ENCODE measurements around the gene HIVEP3.

Gene HIVEP3

DNA sequence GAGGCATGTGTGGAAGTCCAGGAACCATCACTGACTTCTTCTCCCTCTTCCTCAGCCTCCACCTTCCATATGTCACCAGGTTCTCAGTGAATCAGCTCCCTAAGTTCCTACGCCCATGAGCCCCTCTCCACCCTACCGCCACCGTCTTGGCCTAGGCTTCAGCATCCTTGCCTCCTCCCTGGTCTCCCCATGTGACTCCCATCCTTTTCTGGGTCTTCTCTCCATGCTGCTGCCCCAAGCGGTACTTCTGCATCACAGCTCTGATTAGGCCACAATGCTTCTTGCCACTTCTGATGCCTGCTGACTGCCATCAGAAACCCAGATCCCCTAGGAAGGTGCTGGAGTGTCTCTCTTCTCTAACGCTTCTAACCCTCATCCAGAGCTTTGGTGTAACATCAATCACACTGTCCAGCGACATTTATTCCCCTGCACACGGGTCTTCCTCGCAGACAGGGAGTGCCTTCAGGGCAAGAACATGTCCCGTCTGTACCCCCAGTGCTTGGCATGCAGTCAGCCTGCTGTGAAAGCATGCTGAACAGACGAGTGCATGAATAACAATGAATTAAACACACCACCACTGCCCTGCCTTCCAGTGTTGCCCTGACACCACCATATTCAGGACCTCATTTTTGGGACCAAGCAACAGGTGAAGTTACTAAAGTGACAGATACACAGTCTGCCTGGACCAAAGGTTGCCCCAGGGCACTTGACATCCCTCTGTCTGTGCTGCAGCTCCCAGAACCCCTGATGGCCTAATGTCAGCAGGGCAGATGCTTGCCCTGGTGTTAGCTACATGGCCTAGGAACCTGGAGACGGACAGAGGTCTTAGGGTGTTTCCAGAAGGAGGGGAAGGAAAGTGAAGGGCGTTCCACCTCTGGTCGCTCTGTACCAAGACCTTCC is 275.6 kb downstream of the HIVEP3 start:
- FAIRE-seq, result no peak

DNA sequence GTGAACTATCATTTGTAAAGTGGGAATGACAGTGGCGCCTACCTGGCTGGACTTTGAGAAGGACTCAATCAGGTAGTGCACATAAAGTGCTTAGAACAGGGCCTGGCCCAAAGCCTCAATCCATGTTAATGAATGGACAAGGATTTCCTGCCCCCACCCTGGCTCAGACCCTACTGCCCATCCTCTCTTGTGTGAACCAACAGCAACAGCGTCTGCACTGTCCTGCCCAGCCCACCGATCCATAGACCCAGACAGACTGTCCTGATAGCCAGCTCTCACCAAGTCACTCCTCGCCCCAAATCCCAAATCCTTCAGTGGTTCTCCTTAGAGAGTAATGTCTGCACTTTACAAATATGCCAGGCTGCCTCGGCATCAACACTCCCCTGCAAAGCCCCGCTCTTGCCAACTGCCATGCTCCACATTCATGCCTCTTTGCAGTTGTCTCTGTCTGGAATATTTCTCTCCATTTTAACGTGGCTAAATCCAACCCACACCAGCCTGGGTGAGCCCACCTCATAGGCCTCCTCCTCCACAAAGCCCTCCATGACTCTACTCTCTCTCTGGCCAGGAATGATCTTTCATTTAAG is 276.7 kb downstream of the HIVEP3 start:
- no peak for FAIRE-seq

DNA sequence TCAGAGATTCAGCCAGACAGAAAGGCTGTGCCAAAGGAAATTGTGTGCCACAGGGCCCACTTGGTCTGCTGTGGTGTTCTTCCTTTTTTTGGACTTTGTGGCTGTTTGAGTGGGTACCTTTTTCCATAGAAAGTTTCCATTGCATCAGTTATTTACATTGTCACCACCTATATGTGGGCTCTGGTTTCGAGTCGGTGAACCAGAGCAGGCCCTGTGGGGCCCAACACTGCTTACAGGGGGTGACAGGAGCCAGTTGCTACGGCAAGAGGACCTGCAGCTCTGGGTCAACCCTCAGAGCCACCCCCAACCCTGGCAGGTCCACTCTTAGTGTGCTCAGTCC is 277.3 kb downstream of the HIVEP3 start:
- FAIRE-seq, result no peak

DNA sequence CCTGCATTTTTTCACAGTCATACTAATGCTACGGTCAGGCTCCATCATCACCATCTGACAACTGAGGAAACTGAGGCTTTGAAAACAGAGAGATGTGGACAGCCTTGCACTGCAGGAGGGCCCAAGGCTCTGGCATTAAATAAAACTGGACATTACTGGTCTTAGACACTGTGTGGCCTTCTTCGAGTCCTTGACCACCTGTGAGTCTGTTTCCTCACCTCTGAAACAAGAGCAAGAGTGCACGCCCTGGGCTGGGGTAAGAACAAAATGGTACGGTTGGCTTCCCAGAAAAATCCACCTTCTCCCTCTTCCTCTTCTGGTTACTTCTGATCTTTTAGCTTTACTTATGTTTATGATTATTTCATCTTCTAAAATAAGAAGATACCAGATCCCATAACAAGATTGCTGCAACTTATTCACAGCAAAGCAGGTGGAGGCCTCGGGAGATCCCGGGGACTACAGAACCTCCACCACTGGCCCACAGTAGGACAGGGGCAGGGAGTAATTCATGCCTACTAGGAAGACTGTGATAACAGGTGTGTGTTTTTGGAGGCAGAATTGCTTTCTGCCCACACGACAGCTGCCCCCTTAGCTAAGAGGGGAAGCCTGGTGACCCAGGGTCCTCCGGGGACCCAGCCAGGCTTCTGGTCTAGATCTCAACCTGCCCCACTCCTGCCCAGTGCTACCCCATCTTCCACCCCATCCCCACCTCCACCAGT is 277.8 kb downstream of the HIVEP3 start:
- FAIRE-seq, result no peak

DNA sequence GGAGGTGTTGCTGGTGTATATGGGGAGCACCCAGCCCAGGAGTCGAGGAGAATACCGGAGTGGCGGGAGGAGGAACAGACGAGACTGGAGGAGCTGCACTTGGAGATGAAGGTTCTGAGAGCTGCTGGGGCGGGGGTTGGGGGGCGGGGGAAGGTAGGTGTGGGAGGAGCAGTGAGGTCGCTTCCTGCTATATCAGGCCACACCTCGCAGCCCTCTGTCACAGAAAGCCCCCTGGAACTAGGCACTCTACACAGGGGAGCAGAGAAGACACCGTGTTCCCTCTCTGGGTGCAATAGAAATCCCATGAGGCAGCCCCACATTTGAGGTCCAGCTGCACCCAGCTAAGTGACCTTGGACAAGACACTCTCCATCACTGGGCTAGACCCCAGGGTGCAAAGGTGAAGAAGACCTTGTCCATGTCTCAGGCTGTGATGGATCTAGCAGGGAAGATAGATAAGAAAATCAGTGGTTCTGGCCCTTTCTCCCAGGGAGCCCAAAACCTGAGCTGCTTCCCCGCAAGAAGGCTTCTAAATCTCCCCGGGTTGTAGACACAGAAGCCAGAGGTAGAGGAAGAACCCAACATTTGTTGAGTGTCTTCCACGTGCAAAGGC is 278.5 kb downstream of the HIVEP3 start:
- no peak for FAIRE-seq

DNA sequence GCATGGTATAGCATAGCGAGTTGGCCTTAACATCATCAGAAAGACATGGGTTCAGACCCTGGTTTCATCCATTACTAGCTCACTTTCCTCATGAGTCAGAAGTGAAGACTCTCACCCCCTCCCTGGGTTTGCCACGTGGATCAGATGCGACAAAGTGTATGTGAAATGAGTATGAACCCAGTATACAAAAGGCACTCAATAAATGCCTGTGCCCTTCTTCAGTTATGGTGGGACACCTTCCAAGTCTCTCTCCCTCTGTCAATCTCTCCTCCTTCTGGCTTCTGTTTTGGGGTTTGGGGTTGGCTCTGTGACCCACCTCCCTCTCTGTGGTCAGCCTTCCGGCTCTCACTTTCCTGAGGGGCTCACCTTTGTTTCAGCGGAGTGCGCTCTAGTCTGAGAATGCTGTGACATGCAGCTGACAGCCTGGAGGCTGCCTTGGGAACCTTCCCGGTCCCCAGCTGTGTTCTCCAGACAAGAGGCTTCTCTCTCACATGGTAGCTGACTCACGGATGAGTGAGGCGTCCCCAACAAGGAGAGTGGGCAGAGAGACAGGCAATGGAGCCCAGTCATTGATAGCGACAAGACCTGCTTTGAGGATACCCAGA is 279.3 kb downstream of the HIVEP3 start:
- no peak for FAIRE-seq

DNA sequence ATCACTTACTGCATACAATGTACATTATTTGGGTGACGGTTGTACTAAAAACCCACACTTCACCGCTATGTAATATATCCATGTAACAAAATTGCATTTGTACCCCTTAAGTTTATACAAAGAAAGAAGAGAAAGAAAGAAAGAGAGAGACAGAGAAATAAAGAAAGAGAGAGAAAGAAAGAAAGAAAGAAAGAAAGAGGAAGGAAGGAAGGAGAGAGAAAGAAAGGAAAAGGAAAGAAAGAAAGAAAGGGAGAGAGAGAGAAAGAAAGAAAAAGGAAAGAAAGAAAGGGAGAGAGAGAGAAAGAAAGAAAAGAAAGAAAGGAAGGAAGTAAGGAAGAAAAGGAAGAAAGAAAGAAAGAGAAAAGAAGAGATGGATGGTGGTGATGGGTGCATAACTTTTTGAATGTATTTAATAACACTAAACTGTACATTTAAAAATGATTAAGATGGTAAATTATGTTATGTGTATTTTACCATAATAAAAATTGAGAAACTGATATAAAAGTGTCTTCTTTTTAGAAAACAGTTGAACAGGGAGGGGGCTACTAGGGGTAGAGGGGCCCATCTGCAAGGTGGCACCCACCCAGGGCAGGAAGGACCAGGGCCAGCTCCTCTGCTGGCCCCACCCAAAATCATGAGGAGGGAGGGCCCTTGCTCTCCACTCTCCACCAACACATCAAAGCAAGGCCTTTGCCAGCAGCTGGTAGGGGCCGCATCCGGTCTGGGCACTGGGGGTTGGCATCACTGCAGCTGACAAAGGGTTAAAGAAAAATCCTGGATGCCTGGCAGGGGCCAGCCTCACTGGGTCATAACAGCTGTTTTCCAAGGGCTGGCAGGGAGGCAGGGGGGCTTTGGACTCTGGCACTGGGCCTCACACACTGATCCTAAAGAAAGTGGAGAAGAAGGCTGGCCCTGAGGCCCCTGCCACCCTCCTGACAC is 280.4 kb downstream of the HIVEP3 start:
- no peak for FAIRE-seq

DNA sequence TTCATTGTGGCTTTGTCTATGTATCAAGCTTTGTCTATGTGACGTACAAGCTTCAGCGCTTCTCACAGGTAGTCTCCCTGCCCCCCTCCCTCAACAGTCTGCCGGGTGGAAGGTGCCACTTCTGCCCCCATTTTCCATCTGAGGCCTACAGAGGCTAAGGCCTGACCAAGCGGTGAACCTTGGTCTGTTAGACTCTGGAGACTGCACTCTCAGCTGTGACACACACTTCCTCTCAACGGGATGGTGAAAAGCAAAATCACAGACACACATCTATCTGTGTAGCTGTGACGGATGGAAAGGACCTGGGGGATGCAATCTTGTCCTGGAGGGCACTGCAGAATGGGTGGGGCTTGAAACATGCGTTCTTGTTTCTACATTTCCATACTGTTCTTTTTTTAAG is 281.4 kb downstream of the HIVEP3 start:
- no peak for FAIRE-seq

DNA sequence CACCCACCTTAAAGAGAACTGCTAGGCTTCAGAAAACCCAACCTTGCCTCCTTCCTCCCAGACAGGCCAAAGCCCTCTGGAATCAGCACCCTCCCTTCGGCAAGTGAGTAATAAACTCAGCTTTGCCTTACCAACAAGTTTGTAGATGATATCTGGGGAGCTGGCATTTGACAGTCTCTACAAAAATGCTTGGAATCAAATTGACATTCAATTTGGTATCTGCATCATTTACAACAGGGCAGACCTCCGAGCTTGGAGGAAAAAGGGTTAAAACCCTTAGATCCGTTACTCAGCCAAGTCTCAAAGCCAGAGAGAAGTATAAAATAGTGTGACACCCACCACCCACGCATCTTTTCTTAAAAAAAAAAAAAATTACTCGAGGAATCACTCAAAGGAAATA is 285.0 kb downstream of the HIVEP3 start:
- FAIRE-seq, result no peak

DNA sequence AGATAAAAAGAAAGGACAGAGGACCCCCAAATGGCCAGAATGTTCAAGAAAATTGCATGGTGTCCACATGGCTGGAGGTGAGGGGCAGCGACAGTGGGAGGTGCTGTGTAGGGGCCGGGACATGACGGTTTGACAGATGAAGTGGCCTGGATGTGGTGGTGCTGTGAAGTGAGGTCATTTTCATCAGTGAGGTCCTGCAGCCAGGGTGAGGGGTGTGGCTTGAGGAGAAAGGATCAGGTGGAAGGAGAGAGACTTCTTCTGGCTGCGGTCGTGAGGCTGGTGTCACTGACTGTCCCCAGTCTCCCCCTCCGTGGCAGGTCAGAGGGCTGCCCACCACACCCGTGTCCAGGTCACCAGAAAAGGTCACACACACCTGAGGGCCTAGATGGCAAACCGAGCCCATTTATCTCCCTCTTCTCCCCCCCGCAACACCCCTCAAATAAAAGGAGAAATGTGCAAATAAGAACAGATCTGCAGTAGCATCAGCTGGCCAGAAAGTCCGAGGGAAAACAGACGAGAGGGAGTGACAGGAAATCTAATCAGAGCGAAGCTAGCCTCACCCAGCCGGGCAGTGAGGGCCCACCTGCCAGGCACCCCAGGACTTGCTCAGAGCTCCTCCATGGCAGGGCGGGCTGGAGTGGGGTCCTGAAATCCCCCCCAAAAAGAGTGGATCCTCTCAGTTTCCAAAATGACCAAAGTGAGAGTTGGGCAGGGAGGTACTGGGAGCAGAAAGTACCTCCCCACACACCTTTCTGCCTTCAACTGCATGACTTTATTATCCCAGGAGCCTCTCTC is 285.7 kb downstream of the HIVEP3 start:
- FAIRE-seq, result no peak

DNA sequence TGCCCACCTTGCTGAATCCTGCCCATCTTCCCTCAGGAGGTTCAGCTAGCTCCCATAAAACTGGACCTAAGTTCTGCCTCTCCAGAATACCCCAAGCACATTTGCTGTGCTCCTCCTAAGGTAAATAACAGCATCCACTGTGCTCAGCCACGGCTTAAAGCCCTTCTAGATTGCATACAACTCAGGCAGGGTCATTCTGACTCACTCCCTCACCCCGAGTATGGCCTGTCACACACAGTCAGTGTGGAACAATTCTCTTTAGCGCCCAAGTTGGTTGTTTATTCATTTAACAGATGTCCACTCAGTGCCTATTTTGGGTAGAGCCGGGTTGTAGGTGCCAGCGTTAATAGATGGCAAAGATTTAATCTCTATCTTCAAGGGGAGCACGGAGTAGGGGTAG is 286.8 kb downstream of the HIVEP3 start:
- FAIRE-seq, result no peak

DNA sequence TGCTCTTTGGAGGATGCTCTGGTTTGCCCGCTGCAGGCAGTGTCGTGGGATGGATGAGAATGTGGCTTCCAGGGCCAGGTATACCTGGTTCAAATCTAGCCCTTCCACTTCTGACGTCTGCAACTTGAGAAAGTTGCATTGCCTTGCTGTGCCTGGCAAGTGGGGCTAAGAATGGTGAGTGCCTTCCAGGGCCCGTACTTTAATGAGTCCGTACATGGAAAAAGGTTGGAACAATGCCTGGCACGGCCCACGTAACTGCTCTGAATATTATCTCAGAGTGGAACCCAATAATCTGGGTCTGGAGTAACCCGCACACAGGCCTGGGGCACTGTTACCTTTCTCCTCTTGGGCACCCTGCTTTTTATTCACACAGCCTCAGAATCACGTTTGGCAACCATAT is 287.6 kb downstream of the HIVEP3 start:
- no peak for FAIRE-seq

DNA sequence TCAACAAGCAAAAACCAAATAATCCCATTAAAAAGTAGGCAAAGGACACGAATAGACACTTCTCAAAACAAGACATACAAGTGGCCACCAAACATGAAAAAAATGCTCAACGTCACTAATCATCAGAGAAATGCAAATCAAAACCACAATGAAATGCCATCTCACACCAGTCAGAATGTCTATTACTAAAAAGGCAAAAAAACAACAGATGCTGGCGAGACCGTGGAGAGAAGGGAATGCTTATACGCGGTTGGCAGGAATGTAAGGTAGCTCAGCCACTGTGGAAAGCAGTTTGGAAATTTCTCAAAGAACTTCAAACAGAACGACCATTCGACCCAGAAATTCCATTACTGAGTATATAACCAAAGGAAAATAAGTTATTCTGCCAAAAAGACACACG is 289.2 kb downstream of the HIVEP3 start:
- no peak for FAIRE-seq

DNA sequence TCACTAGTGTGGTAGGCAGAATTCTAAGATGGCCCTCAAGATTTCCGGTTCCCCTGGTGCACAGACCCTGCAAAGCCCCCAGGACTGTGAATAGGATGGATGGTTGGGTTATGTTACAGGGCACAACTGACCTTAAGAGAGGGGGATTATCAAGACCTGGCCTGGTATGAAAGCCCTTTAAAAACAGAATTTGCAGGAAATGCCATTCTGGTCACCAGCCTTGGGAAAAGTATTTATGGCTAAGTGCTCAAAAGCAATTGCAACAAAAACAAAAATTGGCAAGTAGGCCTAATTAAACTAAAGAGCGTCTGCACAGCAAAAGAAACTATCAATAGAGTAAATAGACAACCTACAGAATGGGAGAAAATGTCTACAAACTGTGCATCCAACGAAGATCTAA is 289.6 kb downstream of the HIVEP3 start:
- no peak for FAIRE-seq

DNA sequence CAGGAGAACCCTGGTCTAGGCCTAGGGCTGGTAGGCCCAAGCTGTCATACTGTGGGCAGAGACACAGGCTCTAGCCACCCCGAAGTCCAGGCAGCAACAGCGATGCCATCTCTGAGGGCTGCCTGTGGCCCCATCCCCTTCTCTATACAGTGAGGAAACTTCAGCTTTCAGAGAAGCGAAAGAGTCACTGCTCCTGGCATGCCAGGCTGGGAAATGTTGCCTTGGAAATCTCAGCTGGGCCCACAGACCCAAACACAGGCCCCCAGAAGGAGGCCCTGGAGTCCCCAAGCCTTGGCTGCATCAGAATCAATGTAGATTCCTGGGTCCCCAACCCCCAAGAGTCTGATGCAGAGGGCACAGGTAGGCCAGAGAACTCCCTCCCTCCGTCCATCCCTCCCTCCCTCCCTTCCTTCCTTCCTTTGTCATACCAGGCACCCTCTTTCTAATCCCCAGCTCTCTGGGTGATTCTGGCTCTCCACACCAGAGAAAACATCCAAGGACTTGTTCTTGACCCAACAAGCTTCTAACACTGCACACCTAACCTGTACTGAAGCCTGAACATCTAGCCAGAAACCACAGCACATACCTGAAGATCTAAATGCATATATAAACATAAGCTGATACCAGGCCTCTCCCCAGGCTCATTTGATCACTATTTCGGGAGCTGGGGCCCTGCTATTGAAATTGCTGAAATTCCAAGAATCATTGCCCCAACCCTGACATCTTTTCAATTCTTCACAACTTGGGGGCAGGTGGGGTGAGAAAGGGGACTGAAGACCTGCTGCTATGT is 291.0 kb downstream of the HIVEP3 start:
- no peak for FAIRE-seq

DNA sequence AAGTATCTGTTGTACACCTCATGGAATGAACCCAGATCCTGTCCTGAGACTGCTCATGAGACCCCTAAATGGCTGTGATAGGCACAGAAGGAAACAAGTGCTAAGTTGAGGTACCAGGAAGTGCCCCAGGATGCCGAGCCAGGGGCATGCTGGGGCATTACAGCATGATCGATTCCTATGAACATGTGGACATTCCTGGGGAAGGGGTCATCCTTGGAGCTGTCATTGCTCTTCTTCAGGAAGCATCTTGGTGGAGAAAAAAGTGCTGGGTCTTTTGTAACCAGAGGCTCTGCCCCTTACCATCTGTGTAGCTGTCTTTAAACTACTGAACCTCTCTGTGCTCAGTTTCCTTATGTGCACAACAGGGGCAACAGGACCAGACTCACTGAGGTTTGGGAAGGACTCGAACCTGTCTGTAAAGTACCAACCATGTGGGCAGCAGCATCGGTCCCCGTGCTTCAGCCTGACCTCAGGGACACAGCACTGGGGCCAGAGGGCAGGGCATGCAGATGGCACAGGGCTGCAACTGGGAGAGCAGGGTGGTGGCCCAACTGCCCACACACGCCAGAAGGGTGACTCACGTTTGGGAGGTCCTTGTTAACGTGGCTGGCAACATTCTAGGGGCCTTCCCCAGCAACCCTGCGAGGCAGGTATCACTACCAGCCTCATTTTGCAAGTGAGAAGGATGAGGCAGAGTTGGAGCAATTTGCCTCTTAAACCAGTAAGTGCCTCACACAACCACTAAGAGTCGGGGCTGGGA is 291.9 kb downstream of the HIVEP3 start:
- FAIRE-seq, result no peak

DNA sequence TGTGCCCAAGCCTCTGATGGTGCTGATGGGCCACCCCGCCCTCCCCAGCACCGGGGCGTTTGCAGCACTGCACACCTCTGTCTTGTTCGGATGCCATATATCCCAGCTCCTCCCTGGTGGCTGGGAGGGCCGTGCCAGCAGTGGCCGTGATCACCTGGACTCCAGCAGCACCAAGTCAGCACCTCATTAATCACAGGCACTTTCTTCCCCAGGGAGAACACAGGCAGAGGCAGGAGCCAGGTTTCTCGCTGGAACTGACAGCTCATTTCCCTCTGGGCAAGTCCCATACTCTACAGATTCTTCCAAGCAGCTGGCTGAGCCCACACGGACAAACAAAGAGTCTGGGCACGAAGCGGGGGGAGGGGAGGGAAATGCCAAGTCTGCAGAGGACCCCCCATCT is 292.6 kb downstream of the HIVEP3 start:
- FAIRE-seq, result no peak

DNA sequence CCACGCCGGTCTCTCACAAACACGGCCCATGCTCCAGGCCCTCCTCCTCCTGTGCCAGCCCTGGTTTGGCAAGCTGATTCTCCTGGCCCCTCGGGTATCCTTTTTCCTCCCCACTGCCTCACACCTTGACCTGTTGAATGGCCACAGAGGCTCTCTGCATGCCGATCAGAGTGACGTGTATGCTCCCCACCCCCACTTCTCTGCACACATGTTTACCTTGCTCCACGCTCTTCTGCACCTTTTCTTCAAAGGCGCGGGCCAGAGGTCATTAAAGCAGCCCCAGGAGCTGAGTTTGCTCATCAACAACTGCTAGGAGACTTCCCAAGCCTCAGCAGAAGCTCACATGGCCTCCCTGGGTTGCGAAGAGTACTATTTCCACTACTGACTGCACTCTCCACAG is 295.0 kb downstream of the HIVEP3 start:
- no peak for FAIRE-seq

All from A204.1 (cell line).